Measurements from ENCODE around the gene DOCK1.

DOCK1 gene

DNA sequence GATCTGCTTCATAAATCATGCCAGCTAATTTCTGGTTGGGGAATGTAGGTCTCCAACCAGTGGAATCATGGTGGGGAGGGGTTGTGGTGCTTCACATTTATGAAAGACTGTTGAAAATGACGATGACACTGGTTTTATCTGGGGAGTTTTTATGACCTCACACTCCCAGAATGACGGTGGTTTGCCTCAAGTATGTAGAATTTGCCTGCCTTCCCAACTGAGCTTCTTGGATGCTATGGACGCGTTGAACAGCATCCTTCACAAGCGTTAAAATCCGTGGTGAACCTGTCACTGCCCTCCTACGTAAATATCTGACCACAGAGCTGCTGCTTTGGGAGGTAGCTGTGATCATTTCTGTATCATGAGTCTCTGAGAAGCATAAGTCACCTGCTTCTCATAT, 287.9 kb downstream of the DOCK1 start:
- no peak for DNase-seq

- DNase-seq: no peak
Measured at GRCh38 chr10:127194111-127194510, 288.9 kb downstream of the DOCK1 start.

DNA sequence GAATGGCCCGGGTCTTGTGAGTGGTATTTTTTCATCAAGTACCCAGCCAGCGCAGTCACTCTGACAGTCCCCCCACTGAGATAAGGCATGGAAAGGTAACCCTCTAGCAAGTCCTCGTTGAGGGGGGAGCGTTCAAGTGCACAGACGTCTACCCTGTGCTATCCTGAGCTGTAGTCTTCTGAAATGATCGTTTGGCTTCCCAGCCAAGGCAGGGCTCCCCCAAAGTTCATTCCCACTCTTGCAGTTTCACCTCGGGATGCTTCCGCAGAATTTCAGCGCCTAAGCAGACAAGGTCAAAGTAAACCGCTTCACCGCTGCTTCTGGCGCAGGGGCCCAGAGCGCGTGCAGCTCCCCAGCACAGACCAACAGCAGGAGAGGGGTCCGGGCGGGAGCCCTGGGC, 289.4 kb downstream of the DOCK1 start:
- no peak for DNase-seq

- no peak for DNase-seq
Measured at GRCh38 chr10:127195041-127195506, 289.8 kb downstream of the DOCK1 start.

- no peak for DNase-seq
Measured at GRCh38 chr10:127195571-127196281, 290.5 kb downstream of the DOCK1 start.

DNA sequence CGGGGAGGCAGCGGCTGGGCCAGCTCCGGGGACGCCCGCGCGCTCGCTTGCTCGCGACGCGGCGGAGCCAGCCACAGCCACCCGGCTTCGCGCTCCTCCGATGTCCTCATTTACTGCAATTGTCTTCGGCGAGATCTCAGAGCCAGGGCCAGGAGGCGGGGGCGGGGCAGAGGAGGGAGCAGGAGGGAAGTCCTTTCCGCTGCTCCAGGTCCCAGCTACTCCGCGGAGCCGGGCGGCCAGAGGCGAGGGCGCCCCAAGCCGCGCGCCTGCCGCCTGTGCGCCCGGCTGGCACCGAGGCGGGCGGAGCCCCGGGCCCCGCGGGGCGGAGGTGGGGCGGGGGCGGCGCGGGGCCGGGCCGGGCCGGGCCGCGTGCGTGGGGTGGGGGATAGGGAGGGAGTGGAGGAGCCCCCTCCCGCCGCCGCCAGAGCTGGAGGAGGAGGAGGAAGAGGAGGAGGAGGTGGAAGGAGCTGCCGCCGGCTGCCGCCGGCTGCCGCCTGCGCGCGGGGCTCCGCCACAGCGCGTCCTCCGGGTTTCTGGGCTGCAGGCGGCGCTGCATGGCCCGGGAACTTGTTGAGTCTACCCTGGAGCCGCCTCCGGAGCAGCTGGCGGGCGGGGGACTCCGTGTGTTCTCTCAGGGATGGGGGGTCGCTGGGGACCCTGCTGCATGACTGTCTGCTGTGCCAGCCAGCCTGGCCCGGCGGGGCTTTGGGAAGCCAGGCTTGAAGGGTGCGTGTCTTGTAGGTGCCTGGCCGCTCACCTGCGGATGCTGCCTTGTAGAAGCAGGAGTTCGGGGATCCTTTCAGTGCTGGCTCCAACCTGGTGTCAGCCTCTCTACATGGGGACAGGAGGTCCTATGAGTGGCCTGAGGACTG, 291.3 kb downstream of the DOCK1 start, which contains the start of gene INSYN2A:
TSS of gene INSYN2A (minus strand) at position 310 of the 872 bp plus-strand sequence. CDS start 20,196 bp downstream, outside the sequence.
- DNase-seq: no peak

DNA sequence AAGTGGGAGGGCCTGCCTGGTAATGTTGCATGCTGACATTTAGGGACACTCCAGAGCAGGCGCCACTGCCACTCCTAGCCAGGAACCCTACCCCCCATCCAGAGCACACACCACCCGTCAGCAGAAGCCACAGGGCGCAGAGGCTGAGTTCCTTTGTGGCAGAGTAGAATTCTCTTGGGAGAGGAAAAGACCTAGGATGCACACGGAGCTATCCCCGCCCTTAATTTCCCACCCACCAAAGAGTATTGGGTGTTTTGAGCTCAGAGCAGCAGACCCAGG, 291.9 kb downstream of the DOCK1 start:
- no peak for DNase-seq

- DNase-seq: no peak
Measured at GRCh38 chr10:127198307-127198706, 293.1 kb downstream of the DOCK1 start.

DNA sequence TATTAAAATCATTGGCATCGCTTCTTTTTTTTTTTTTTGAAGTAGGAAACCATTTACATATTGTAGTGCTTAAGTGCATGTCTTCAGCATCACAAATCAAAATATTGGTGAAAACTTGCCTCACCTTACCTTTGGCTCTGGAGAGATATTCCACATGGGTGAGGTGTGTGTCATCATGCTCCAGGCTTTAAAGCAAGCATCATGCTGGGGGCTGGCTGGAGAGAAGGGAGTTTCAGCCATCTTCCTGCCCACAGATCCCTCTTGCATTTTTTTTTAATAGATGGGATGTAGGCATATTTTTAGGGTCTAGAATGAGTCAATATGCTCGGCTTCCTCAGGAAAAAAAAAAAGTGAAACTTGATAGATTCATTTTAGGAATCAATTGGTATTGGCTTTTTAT, 293.5 kb downstream of the DOCK1 start:
- DNase-seq: no peak

DNA sequence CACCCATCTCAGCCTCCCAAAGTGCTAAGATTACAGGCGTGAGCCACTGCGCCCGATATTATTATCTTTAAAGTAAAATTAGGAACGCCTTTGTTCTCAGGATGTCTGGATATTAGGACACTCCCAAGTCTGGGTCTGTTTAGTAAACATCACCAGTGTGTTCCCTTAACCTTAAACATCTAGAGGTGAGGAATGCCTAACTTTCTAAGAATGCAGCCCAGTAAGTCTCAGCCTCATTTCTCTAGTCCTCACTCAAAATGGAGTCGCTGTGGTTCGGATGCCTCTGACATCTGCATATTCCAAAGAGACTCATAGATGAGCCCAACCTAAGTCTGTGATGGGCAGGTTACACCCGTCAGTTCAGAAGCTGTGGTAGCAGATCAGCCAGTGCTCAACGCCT, 295.4 kb downstream of the DOCK1 start:
- no peak for DNase-seq

GRCh38 chr10:127203067-127203466, 297.8 kb downstream of the DOCK1 start:
- DNase-seq: peak; percentile 5

DNA sequence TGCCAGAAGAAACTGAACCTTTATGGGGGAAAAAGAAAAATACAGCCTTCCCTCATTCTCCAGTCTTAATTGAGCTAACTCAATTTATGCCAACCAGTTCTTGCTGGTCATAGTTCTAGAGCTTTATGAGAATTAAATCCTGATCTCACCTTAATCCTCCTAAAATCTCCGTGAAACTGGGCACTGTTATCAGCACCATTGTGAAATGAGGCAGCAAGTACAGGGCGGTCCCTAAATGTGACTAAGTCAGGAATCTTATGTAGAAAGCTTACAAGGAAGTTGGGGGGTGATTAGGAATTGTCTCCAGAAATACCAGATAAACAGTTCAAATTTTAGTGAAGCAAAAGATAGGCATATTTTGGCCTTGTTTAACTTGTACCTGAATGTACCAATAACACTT, 301.9 kb downstream of the DOCK1 start:
- DNase-seq: no peak

- DNase-seq: no peak
Measured at GRCh38 chr10:127210936-127211466, 305.8 kb downstream of the DOCK1 start.

DNA sequence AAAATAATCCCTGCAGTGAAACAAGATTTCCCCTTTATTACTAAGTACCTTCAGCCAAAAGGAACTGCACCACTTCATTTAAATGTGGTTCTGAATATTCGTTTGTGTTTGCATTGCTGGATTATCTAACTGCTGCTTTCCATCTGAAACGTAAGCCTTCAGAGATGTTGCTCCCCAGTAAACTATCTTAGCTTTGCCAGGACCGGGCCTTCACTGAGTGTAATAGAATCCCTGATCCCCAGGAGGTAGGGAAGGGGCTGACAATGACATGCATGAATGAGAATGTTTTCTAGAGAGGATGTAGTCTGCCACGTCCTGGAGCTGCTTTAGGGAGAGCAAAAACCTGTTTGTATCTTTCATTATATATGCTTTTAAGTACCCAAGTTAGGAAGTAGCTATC, 310.6 kb downstream of the DOCK1 start:
- DNase-seq: no peak

DNA sequence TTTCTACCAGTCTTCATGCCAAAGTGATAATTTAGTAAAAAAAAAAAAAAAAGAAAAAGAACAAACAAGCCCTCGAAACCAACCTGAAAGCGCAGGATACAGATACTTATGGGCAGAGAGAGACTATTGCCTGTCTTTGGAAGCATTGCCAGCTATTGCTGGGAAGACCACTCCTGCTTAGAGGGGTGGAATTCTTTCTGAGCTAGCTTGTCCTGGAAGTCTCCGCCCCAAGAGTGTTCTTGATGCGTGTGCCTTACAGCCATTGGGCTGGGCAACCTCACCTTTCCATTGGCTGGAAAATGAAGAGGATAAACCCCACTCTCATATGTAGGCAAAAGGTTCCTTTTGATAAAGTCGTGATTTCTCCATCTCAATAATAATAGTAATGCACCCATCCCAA, 311.0 kb downstream of the DOCK1 start:
- no peak for DNase-seq

DNA sequence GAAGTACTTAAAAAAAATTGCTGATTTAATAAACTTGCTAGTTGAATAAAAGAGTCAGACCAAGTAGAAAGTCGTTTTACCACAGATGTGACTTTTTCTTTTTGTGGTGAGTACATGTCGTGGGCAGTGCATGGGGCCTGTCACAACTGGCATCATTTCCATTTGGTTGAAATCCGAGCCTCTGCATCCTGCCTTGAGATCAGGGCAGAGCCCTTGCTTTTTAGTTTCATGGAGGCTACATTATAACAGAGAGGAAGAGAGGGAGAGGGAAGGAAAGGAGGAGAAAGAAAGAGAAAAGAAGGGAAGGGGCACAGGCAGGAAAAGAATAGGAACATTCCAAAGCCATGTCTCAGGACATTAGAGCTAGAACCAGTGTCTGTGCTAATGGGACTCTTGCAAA, 311.6 kb downstream of the DOCK1 start:
- DNase-seq: no peak

DNA sequence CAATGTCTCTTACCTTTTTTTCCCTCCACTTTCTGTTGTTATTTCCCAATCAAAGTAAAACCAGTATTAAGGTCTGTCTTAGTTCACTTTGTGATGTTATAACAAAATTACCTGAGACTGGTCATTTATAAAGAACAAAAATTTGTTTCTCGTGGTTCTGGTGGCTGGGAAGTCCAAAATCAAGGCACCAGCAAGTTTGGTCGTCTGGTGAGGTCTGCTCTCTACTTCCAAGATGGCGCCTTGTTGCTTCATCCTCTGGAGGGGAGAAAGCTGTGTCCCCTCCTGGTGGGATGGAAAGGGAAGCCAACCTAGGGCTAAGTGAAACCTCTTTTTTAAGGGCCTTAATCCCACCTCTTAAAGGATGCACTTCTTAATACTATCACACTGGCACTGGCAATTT, 313.4 kb downstream of the DOCK1 start:
- DNase-seq: no peak

- DNase-seq: no peak
Measured at GRCh38 chr10:127221281-127221680, 316.1 kb downstream of the DOCK1 start.

GRCh38 chr10:127227027-127227426, 321.8 kb downstream of the DOCK1 start:
- DNase-seq: no peak

- DNase-seq: no peak
Measured at GRCh38 chr10:127227663-127228062, 322.4 kb downstream of the DOCK1 start.

- DNase-seq: no peak
Measured at GRCh38 chr10:127228195-127228787, 323.1 kb downstream of the DOCK1 start.

GRCh38 chr10:127234306-127234800, 329.1 kb downstream of the DOCK1 start:
- DNase-seq: no peak

DNA sequence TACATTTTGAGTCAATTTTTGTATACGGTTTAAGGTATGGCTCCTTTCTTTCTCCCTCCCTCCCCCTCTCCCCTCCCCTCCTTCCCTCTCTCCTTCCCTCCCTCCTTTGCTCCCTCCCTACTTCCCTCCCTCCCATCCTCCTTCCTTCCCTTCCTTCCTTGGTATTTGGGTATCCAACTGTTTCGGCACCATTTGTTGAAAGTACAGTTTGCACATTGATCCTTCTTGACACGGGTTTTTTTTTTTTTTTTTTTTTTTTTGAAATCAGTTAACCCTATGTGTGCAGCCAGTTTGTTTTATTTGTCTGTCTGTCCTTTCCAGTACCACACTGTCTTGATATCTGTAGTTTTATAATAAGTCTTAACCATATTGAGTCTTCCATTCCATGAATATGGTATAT, 331.0 kb downstream of the DOCK1 start:
- DNase-seq: no peak

GRCh38 chr10:127242914-127243313, 337.7 kb downstream of the DOCK1 start:
- DNase-seq: no peak
